SK-N-MC (cell line): ENCODE measurements around the gene WDR91.

ENCODE experiments used
- EZH2 ChIP-seq: fragments of 200-600 bp; sonication (generic); IDR thresholded peaks from one replicate; pipeline ENCODE4 v1.6.1; 2017; ENCODE audit warnings: antibody characterized with exemption
- POLR2AphosphoS5 ChIP-seq: IDR thresholded peaks from 2 replicates; pipeline ENCODE4 v1.6.1; 2012; ENCODE audit warnings: mild to moderate bottlenecking, low read depth, low read length, borderline replicate concordance

GRCh38 chr7:135215180-135215579 lies 3.9 kb upstream of the WDR91 start:
- no peak for TF ChIP-seq EZH2
- no peak for TF ChIP-seq POLR2AphosphoS5
